Nephron (organoid): ENCODE results near the gene MBD5.

Source experiments
- H3K27ac Mint-ChIP-seq, 3 experiments: 2 replicates each; pipeline ENCODE4 v1.8.0; 2020; ENCODE audit warnings: mixed read lengths in 3 of 3, mild to moderate bottlenecking in 2 of 3, moderate library complexity in 1 of 3
- H3K27me3 Mint-ChIP-seq: 2 replicates; pipeline ENCODE4 v1.8.0; 2021; ENCODE audit warnings: low read depth, mild to moderate bottlenecking, moderate library complexity, mixed read lengths
- H3K36me3 Mint-ChIP-seq: 2 replicates; pipeline ENCODE4 v1.8.0; 2020; ENCODE audit warnings: low read depth, mixed read lengths
- H3K4me1 Mint-ChIP-seq: 2 replicates; pipeline ENCODE4 v1.8.0; 2020; ENCODE audit warnings: mixed read lengths
- H3K4me3 Mint-ChIP-seq, 3 experiments: 2 replicates each; pipeline ENCODE4 v1.8.0; 2020; ENCODE audit warnings: mild to moderate bottlenecking in 3 of 3, mixed read lengths in 3 of 3, moderate library complexity in 2 of 3
- H3K9me3 Mint-ChIP-seq: 2 replicates; pipeline ENCODE4 v1.8.0; 2020; ENCODE audit warnings: mixed read lengths
- TF ChIP-seq, protein P1 (sequence below), 3 experiments: fragments of 200-600 bp; sonication (generic); IDR thresholded peaks; one replicate each; pipeline ENCODE4 v1.5.0; 2021; ENCODE audit warnings: antibody characterized with exemption in 3 of 3; ENCODE audit not compliant: unreplicated experiment in 3 of 3

Gene MBD5

DNA sequence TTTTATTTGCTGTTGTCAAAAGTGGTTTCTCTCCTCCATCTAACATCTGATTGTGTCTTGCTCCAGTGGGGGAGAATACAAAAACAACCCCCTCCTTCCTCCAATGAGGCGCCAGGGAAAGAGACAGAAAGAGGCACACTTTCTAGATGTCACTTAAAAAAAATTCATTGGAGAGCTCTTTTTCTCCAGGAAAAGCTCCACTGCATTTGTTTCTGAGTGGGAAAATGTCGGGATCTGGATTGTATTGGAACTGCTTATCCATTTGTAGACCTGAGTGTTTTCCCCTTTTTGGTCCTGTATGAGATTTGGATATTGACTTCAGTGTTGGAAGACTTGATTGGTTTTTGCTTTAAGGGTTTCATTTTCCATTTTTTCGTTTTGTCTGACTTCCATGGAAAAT, 995 bp downstream of the MBD5 start:
- peak overlapping the region; percentile 98 to 99 (median 99) for H3K4me3 Mint-ChIP-seq
- peaks cover 45% of the 10 kb centered on the region for H3K4me1 Mint-ChIP-seq

DNA sequence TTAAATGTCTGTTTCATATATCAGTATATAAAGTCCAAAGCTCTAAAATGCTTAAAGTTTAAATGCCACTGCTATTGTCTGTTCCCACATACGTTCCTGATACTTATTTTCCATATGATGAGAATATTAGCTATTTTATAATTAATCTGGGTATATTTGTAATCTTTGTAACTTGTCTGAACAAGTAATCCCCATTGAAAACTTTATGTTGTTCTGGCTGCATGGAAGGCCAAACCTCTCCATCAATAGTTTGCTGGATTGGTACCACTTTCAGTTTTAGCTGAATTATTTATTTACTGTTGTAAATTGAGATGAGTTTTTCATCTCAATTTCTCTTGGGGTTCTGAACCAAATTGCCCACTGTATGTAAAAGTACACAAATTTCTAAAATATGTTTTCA, 1.5 kb downstream of the MBD5 start:
- peak overlapping the region; percentile 95 to 98 (median 98) for H3K27ac Mint-ChIP-seq
- H3K4me1 Mint-ChIP-seq = peaks cover 45% of the 10 kb centered on the region
- TF ChIP-seq, protein P1, sequence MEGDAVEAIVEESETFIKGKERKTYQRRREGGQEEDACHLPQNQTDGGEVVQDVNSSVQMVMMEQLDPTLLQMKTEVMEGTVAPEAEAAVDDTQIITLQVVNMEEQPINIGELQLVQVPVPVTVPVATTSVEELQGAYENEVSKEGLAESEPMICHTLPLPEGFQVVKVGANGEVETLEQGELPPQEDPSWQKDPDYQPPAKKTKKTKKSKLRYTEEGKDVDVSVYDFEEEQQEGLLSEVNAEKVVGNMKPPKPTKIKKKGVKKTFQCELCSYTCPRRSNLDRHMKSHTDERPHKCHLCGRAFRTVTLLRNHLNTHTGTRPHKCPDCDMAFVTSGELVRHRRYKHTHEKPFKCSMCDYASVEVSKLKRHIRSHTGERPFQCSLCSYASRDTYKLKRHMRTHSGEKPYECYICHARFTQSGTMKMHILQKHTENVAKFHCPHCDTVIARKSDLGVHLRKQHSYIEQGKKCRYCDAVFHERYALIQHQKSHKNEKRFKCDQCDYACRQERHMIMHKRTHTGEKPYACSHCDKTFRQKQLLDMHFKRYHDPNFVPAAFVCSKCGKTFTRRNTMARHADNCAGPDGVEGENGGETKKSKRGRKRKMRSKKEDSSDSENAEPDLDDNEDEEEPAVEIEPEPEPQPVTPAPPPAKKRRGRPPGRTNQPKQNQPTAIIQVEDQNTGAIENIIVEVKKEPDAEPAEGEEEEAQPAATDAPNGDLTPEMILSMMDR (IDR thresholded peaks at IDR 0.05; ENCODE audit: unreplicated experiment in 3 of 3) = no peak
- H3K36me3 Mint-ChIP-seq = no peaks in the 10 kb centered on the region
- H3K4me3 Mint-ChIP-seq = peak overlapping the region; percentile 98 to 99 (median 99)
- no peaks in the 10 kb centered on the region for H3K27me3 Mint-ChIP-seq
- no peaks in the 10 kb centered on the region for H3K9me3 Mint-ChIP-seq

More for the DNA sequence above, 995 bp downstream of the MBD5 start:
- no peaks in the 10 kb centered on the region for H3K27me3 Mint-ChIP-seq
- peak overlapping the region; percentile 95 to 98 (median 98) for H3K27ac Mint-ChIP-seq
- TF ChIP-seq, protein P1 (IDR thresholded peaks at IDR 0.05; ENCODE audit: unreplicated experiment in 3 of 3) = no peak
- no peaks in the 10 kb centered on the region for H3K9me3 Mint-ChIP-seq
- H3K36me3 Mint-ChIP-seq = peaks cover 1% of the 10 kb centered on the region

DNA sequence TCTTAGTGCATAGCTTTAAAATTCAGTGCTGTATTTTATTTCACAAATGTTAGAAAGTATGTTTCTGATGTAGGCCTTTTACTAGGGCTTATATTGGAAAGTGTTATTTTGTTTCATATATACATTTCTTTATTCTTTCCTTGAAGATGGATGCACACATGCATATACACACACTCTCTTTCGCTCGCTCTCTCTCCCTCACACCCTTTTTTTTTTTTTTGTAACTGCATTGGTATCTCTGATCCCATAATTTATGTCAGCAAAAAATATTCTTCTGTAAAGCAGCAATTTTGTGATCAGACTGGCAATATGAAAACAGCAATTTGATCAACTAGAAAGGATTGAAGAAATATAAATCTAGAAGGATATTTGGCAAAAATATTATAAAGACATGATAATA, 2.0 kb downstream of the MBD5 start:
- Mint-ChIP-seq H3K9me3 (no peaks in the 10 kb centered on the region), H3K27ac (peak overlapping the region; percentile 66 to 98 (median 95)), H3K4me1 (peaks cover 41% of the 10 kb centered on the region), H3K4me3 (peak overlapping the region; percentile 98 to 99 (median 99)), H3K27me3 (no peaks in the 10 kb centered on the region), H3K36me3 (no peaks in the 10 kb centered on the region)
- TF ChIP-seq, protein P1 (IDR thresholded peaks at IDR 0.05; ENCODE audit: unreplicated experiment in 3 of 3) = no peak

DNA sequence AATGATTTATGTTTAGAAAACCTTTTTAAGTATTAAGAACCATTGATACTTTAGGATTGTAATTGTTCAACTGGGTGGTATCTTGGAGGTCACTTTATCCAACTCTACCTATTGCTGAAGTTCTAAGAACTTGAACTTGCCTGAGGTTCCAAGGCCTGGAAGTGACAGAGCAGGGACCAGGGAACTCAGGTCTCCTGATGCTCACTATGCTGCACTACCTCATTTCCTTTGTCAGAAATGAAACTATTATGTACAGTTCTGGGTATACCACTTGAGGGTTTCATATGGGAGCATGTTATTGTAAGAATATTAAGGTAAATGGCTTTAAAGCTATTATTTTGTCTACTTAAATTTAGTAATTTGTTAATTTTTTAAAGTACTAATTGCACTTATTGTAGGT, 3.0 kb downstream of the MBD5 start:
- H3K27ac Mint-ChIP-seq = peak overlapping the region in 2 of 3 experiments; percentile 42 to 95
- H3K9me3 Mint-ChIP-seq = no peaks in the 10 kb centered on the region
- peaks cover 31% of the 10 kb centered on the region for H3K4me1 Mint-ChIP-seq
- H3K4me3 Mint-ChIP-seq = peak overlapping the region; percentile 79 to 99 (median 98)
- H3K27me3 Mint-ChIP-seq = no peaks in the 10 kb centered on the region
- no peaks in the 10 kb centered on the region for H3K36me3 Mint-ChIP-seq
- TF ChIP-seq, protein P1 (IDR thresholded peaks at IDR 0.05; ENCODE audit: unreplicated experiment in 3 of 3) = no peak

DNA sequence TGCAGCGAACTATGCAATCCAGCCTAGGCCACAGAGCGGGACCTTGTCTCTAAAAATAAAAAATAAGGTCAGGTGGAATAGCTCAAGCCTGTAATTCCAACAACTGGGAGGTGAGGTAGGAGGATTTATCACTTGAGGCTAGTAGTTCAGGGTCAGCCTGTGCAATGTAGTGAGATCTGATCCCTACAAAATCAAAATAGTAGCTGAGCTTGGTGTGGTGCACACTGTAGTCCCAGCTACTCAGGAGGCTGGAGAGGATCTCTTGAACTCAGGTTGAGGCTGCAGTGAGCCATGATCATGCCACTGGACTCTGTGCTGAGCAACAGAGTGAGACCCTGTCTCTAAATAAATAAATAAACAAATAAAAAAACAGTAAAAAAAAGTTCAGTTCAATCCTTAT, 5.7 kb downstream of the MBD5 start:
- no peak overlapping the region for H3K27ac Mint-ChIP-seq
- H3K36me3 Mint-ChIP-seq = no peaks in the 10 kb centered on the region
- TF ChIP-seq, protein P1 (IDR thresholded peaks at IDR 0.05; ENCODE audit: unreplicated experiment in 3 of 3) = no peak
- H3K27me3 Mint-ChIP-seq = no peaks in the 10 kb centered on the region
- no peaks in the 10 kb centered on the region for H3K9me3 Mint-ChIP-seq
- H3K4me3 Mint-ChIP-seq = no peak overlapping the region
- peaks cover 30% of the 10 kb centered on the region for H3K4me1 Mint-ChIP-seq

DNA sequence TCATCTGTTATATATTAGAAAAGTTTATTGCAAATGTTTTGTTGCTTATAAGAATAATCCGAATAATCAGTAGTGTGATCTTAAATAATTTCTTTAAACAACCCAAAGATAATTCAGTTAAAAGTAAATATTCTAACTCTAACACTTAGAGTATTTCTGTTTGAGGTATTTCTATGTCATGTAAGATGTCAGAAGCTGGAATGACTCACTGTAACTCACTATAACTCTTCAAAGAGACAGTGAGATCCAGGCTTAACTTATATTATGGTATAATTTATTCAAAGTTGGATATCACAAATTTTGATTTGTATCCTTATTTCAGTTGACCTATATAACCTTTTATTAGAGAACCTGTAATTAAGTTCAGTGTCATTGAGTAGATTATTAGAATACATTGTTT, 6.9 kb downstream of the MBD5 start:
- Mint-ChIP-seq H3K27me3 (no peaks in the 10 kb centered on the region), H3K4me1 (peaks cover 30% of the 10 kb centered on the region), H3K9me3 (no peaks in the 10 kb centered on the region)

More for the DNA sequence above, 6.9 kb downstream of the MBD5 start:
- TF ChIP-seq, protein P1 (IDR thresholded peaks at IDR 0.05; ENCODE audit: unreplicated experiment in 3 of 3) = no peak
- H3K4me3 Mint-ChIP-seq = no peak overlapping the region
- no peaks in the 10 kb centered on the region for H3K36me3 Mint-ChIP-seq
- no peak overlapping the region for H3K27ac Mint-ChIP-seq
